ENCODE results near the gene CREBBP. TPM values are rescaled to one million over a fixed set of nuclear protein-coding genes. Genes with fewer than 3 reads are reported as not detected.

CREBBP gene
- total RNA-seq, 1 experiment from 2014 or later = 79.6 TPM

DNA sequence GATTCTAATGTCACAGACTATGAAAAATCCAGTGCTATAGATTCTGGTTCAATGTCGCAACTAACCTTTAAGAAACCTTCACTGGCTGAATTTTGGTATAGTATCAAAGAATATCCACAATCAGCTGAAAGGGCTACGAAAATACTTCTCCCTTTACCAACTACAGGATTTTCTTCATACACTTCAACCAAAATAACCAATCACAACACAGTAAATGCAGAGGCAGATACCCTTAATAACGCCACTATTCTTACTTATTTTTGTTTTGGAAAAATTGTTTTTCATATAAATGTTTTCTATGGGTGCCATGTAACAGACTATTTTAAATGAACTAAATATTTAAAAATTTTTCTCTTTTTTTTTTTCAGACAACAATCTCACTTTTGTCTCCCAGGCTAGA is 114.3 kb downstream of the CREBBP start:
- no TSS peak for BruUV-seq (replicated peaks)
- TF ChIP-seq, protein P1, sequence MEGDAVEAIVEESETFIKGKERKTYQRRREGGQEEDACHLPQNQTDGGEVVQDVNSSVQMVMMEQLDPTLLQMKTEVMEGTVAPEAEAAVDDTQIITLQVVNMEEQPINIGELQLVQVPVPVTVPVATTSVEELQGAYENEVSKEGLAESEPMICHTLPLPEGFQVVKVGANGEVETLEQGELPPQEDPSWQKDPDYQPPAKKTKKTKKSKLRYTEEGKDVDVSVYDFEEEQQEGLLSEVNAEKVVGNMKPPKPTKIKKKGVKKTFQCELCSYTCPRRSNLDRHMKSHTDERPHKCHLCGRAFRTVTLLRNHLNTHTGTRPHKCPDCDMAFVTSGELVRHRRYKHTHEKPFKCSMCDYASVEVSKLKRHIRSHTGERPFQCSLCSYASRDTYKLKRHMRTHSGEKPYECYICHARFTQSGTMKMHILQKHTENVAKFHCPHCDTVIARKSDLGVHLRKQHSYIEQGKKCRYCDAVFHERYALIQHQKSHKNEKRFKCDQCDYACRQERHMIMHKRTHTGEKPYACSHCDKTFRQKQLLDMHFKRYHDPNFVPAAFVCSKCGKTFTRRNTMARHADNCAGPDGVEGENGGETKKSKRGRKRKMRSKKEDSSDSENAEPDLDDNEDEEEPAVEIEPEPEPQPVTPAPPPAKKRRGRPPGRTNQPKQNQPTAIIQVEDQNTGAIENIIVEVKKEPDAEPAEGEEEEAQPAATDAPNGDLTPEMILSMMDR (conservative IDR thresholded peaks at IDR 0.05; ENCODE audit: low read depth, low read length) = no peak
- TF ChIP-seq EZH2 (IDR thresholded peaks at IDR 0.05; ENCODE audit: borderline replicate concordance, low read depth, low read length, poor library complexity, severe bottlenecking) = no peak
- H3K27ac ChIP-seq (ENCODE audit: low read depth, low read length, poor library complexity, severe bottlenecking) = no peak overlapping the region
- no peaks in the 10 kb centered on the region for H3K9me3 ChIP-seq (ENCODE audit: low read depth, low read length, poor library complexity, severe bottlenecking)
- H3K27me3 ChIP-seq (replicated peaks; ENCODE audit: insufficient read depth, low read depth, low read length, poor library complexity) = no peaks in the 10 kb centered on the region
- intact Hi-C loops (cut with micrococcal nuclease; ENCODE audit: unreplicated experiment) = no loop called here
- no peaks in the 10 kb centered on the region for H3K4me1 ChIP-seq (ENCODE audit: insufficient read depth, low read length, poor library complexity, severe bottlenecking)
- peaks cover 76% of the 10 kb centered on the region for H3K36me3 ChIP-seq (ENCODE audit: insufficient read depth, low read length, poor library complexity, severe bottlenecking)
- ChIA-PET CTCF (no interaction called here), POLR2A (ENCODE audit: low non-redundant PET) (no interaction called here)
- no peak overlapping the region for H3K4me3 ChIP-seq (ENCODE audit: low read depth, low read length, poor library complexity, severe bottlenecking)
- DNase-seq (ENCODE audit: low spot score) = no peak

DNA sequence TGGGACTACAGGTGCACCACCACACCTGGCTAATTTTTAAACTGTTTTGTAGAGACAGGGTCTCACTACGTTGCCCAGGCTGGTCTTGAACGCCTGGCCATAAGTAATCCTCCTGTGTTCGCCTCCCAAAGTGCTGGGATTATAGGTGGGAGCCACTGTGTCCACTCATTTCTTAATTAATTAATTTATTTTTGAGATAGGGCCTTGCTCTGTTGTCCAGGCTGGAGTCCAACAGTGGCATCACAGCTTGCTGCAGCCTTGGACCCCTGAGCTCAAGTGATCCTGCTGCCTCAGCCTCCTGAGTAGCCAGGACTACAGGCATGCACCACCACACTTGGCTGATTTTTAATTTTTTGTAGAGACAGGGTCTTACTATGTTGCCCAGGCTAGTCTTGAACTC is 116.1 kb downstream of the CREBBP start:
- POLR2A ChIA-PET (ENCODE audit: low non-redundant PET) = no interaction called here
- TF ChIP-seq EZH2 (IDR thresholded peaks at IDR 0.05; ENCODE audit: borderline replicate concordance, low read depth, low read length, poor library complexity, severe bottlenecking) = no peak
- TF ChIP-seq, protein P1 (conservative IDR thresholded peaks at IDR 0.05; ENCODE audit: low read depth, low read length) = no peak
- Histone ChIP-seq H3K27me3 (replicated peaks; ENCODE audit: insufficient read depth, low read depth, low read length, poor library complexity) (no peaks in the 10 kb centered on the region), H3K4me3 (ENCODE audit: low read depth, low read length, poor library complexity, severe bottlenecking) (no peak overlapping the region), H3K36me3 (ENCODE audit: insufficient read depth, low read length, poor library complexity, severe bottlenecking) (peaks cover 61% of the 10 kb centered on the region), H3K9me3 (ENCODE audit: low read depth, low read length, poor library complexity, severe bottlenecking) (no peaks in the 10 kb centered on the region), H3K4me1 (ENCODE audit: insufficient read depth, low read length, poor library complexity, severe bottlenecking) (no peaks in the 10 kb centered on the region), H3K27ac (ENCODE audit: low read depth, low read length, poor library complexity, severe bottlenecking) (no peak overlapping the region)
- CTCF ChIA-PET = no interaction called here
- BruUV-seq (replicated peaks) = no TSS peak
- DNase-seq (ENCODE audit: low spot score) = no peak
- intact Hi-C loops (cut with micrococcal nuclease; ENCODE audit: unreplicated experiment) = no loop called here

DNA sequence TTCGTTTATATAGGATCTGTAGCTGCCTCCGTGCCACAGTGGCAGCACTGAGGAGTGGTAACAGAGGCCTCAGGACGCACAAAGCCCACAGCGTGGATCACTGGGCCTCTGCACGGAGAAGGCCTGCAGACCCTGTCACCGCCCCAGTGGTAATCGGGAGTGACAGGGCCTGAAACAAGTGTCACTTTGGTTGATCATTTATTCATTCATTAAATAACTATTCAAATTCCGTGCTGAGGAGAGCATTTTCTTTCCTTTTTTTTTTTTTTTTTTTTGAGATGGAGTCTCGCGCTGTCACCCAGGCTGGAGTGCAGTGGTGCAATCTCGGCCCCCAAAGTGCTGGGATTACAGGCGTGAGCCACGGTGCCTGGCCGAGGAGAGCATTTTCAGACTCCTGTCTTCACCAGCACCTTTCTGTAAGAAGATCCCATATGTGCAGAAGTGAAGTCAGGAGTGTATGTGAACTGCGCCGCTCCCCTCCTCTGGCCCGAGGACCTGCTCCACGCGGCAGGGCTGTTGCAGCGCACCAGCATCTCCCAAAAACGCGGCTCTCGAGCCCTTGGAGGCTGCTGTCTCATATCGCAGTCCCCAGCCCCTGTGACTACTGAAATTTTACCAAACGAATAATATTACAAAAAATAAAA is 118.3 kb downstream of the CREBBP start:
- Histone ChIP-seq H3K4me3 (ENCODE audit: low read depth, low read length, poor library complexity, severe bottlenecking) (no peak overlapping the region), H3K9me3 (ENCODE audit: low read depth, low read length, poor library complexity, severe bottlenecking) (no peaks in the 10 kb centered on the region), H3K27ac (ENCODE audit: low read depth, low read length, poor library complexity, severe bottlenecking) (no peak overlapping the region), H3K4me1 (ENCODE audit: insufficient read depth, low read length, poor library complexity, severe bottlenecking) (no peaks in the 10 kb centered on the region), H3K36me3 (ENCODE audit: insufficient read depth, low read length, poor library complexity, severe bottlenecking) (peaks cover 61% of the 10 kb centered on the region), H3K27me3 (replicated peaks; ENCODE audit: insufficient read depth, low read depth, low read length, poor library complexity) (no peaks in the 10 kb centered on the region)
- TF ChIP-seq, protein P1 (conservative IDR thresholded peaks at IDR 0.05; ENCODE audit: low read depth, low read length) = no peak
- TF ChIP-seq EZH2 (IDR thresholded peaks at IDR 0.05; ENCODE audit: borderline replicate concordance, low read depth, low read length, poor library complexity, severe bottlenecking) = no peak
- no TSS peak for BruUV-seq (replicated peaks)
- CTCF ChIA-PET = no interaction called here
- DNase-seq (ENCODE audit: low spot score) = no peak
- intact Hi-C loops (cut with micrococcal nuclease; ENCODE audit: unreplicated experiment) = no loop called here
- POLR2A ChIA-PET (ENCODE audit: low non-redundant PET) = no interaction called here

All from A673 (cell line).